Activated CD8-positive, alpha-beta memory T cell treated with anti-CD3 and anti-CD28 coated beads, Interleukin-2, amount 50 U/mL, for 1 hour (primary cell): ENCODE measurements around the gene IGSF9B.

Experiments used
- DNase-seq: peaks from one replicate; pipeline ENCODE4 v3.0.0-alpha.2; 2020; ENCODE audit errors: extremely low read depth

The IGSF9B gene

GRCh38 chr11:133938166-133938565 is 18.6 kb downstream of the IGSF9B start:
- no peak for DNase-seq

- no peak for DNase-seq
Measured at GRCh38 chr11:133937468-133937867, 19.3 kb downstream of the IGSF9B start.

- DNase-seq, result no peak
Measured at GRCh38 chr11:133937015-133937414, 19.8 kb downstream of the IGSF9B start.

- DNase-seq, result no peak
Measured at GRCh38 chr11:133936592-133936991, 20.2 kb downstream of the IGSF9B start.

- DNase-seq, result no peak
Measured at GRCh38 chr11:133936136-133936535, 20.6 kb downstream of the IGSF9B start.

GRCh38 chr11:133935551-133935910 is 21.2 kb downstream of the IGSF9B start:
- DNase-seq, result no peak

- no peak for DNase-seq
Measured at GRCh38 chr11:133934599-133935550, 21.9 kb downstream of the IGSF9B start.

GRCh38 chr11:133934096-133934495 is 22.7 kb downstream of the IGSF9B start:
- no peak for DNase-seq

- no peak for DNase-seq
Measured at GRCh38 chr11:133931449-133932060, 25.2 kb downstream of the IGSF9B start.

- DNase-seq, result no peak
Measured at GRCh38 chr11:133930767-133931448, 25.9 kb downstream of the IGSF9B start.

GRCh38 chr11:133930053-133930766 is 26.6 kb downstream of the IGSF9B start:
- DNase-seq, result no peak

GRCh38 chr11:133929401-133930052 is 27.2 kb downstream of the IGSF9B start:
- DNase-seq, result no peak

GRCh38 chr11:133928628-133929059 is 28.1 kb downstream of the IGSF9B start:
- DNase-seq, result no peak

- no peak for DNase-seq
Measured at GRCh38 chr11:133927690-133928627, 28.8 kb downstream of the IGSF9B start.

- DNase-seq, result no peak
Measured at GRCh38 chr11:133926466-133927246, 30.1 kb downstream of the IGSF9B start.

- DNase-seq, result no peak
Measured at GRCh38 chr11:133925756-133926155, 31.0 kb downstream of the IGSF9B start.

- no peak for DNase-seq
Measured at GRCh38 chr11:133924661-133925060, 32.1 kb downstream of the IGSF9B start.

- DNase-seq, result no peak
Measured at GRCh38 chr11:133922078-133922870, 34.5 kb downstream of the IGSF9B start.

GRCh38 chr11:133921513-133921912 is 35.3 kb downstream of the IGSF9B start:
- DNase-seq, result no peak
